Esophagus squamous epithelium (tissue), 5 donors: Measurements from ENCODE around the gene CTNNA2. TPM values are rescaled to one million over a fixed set of nuclear protein-coding genes. Genes with fewer than 3 reads are reported as not detected.

Source experiments
- DNase-seq: peaks from one replicate; lab custom pipeline; 2025; lab: John Stamatoyannopoulos, UW
- H3K27ac ChIP-seq, 4 donors: fragments of 200-600 bp; sonication (generic); one replicate each; pipeline ENCODE4 v1.5.1; 2016 to 2019; ENCODE audit warnings: mild to moderate bottlenecking in 1 of 4
- H3K27me3 ChIP-seq, 4 donors: fragments of 200-600 bp; sonication (generic); 1 replicate in 3 of 4; 2 replicates in 1 of 4; pipeline versions ENCODE4 v1.5.1 to v1.6.0; 2017 to 2021; ENCODE audit warnings: antibody characterized with exemption in 1 of 4
- H3K36me3 ChIP-seq, 3 donors: fragments of 200-600 bp; sonication (generic); one replicate each; pipeline ENCODE4 v1.5.1; 2016 to 2019
- H3K4me1 ChIP-seq, 3 donors: fragments of 200-600 bp; sonication (generic); one replicate each; pipeline ENCODE4 v1.5.1; 2017 to 2019
- H3K4me3 ChIP-seq, 4 donors: fragments of 200-600 bp; sonication (generic); 1 replicate in 3 of 4; 2 replicates in 1 of 4; pipeline ENCODE4 v1.5.1; 2016 to 2019; ENCODE audit warnings: mild to moderate bottlenecking in 2 of 4, moderate library complexity in 1 of 4
- H3K9me3 ChIP-seq, 3 donors: fragments of 200-600 bp; sonication (generic); one replicate each; pipeline ENCODE4 v1.5.1; 2016 to 2019
- CTCF ChIP-seq, 6 experiments: fragments of 450-650 bp in 4 of 6; fragments of 200-600 bp in 2 of 6; sonication (generic) in 2 of 6; IDR thresholded peaks; one replicate each; pipeline ENCODE4 v1.5.1; 2016 to 2019; ENCODE audit warnings: antibody characterized with exemption in 6 of 6, mild to moderate bottlenecking in 4 of 6, moderate library complexity in 4 of 6
- POLR2A ChIP-seq, 4 donors: fragments of 450-650 bp; IDR thresholded peaks; one replicate each; pipeline ENCODE4 v1.6.1; 2017; ENCODE audit warnings: antibody characterized with exemption in 4 of 4, mild to moderate bottlenecking in 4 of 4, moderate library complexity in 3 of 4
- WGBS, 2 donors: methylation state at CpG; one replicate each; pipeline ENCODE4 v1.1.5; 2018; 5-methylcytosine and 5-hydroxymethylcytosine counted together
- intact Hi-C: fragments of 100-400 bp; cut with DNase I; formaldehyde crosslinking; loops from one replicate; pipeline ENCODE4 v1.15.0; 2022
- total RNA-seq, 4 donors: library from RNA; depleted of rRNA; stranded (reverse); fragments of >200 nt; gene quantifications; one replicate each; pipeline ENCODE4 v1.1.0, GENCODE V29; 2016
- donor health status: DM: yes; HTN: yes; CAD: no.

CTNNA2 gene
- total RNA-seq, 4 donors from 2014 or later, result not detected

- WGBS, 2 donors, result 33 to 46% methylated on average over 2 of the region's 2 CpGs
- Histone ChIP-seq H3K4me1 (no peaks in the 10 kb centered on the region), H3K4me3 (no peak overlapping the region), H3K9me3 (no peaks in the 10 kb centered on the region), H3K27me3 (no peaks in the 10 kb centered on the region), H3K27ac (no peak overlapping the region), H3K36me3 (no peaks in the 10 kb centered on the region)
- TF ChIP-seq POLR2A (IDR thresholded peaks at IDR 0.05) (no peak), CTCF (IDR thresholded peaks at IDR 0.05) (no peak)
- DNase-seq, result no peak
- intact Hi-C loops, result no loop called here
Measured at GRCh38 chr2:80338794-80339193, 825.9 kb downstream of the CTNNA2 start.

- no peaks in the 10 kb centered on the region for H3K9me3 ChIP-seq
- no peak for TF ChIP-seq CTCF (IDR thresholded peaks at IDR 0.05)
- no peak for TF ChIP-seq POLR2A (IDR thresholded peaks at IDR 0.05)
- H3K27me3 ChIP-seq, result no peaks in the 10 kb centered on the region
- 59 to 74% methylated on average over 3 of the region's 3 CpGs for WGBS, 2 donors
- intact Hi-C loops, result no loop called here
- no peak overlapping the region for H3K4me3 ChIP-seq
- no peaks in the 10 kb centered on the region for H3K36me3 ChIP-seq
- no peak overlapping the region for H3K27ac ChIP-seq
- no peak for DNase-seq
- no peaks in the 10 kb centered on the region for H3K4me1 ChIP-seq
Measured at GRCh38 chr2:80340022-80340421, 827.2 kb downstream of the CTNNA2 start.

- H3K9me3 ChIP-seq, result no peaks in the 10 kb centered on the region
- no peaks in the 10 kb centered on the region for H3K36me3 ChIP-seq
- no peaks in the 10 kb centered on the region for H3K4me1 ChIP-seq
- 64 to 67% methylated on average over 1 of the region's 1 CpG for WGBS, 2 donors
- no peak overlapping the region for H3K4me3 ChIP-seq
- intact Hi-C loops, result no loop called here
- no peak overlapping the region for H3K27ac ChIP-seq
- no peaks in the 10 kb centered on the region for H3K27me3 ChIP-seq
- TF ChIP-seq POLR2A (IDR thresholded peaks at IDR 0.05) (no peak), CTCF (IDR thresholded peaks at IDR 0.05) (no peak)
- no peak for DNase-seq
Measured at GRCh38 chr2:80348078-80348477, 835.2 kb downstream of the CTNNA2 start.

- Histone ChIP-seq H3K27me3 (no peaks in the 10 kb centered on the region), H3K27ac (no peak overlapping the region), H3K4me1 (no peaks in the 10 kb centered on the region), H3K9me3 (no peaks in the 10 kb centered on the region), H3K4me3 (no peak overlapping the region), H3K36me3 (no peaks in the 10 kb centered on the region)
- intact Hi-C loops, result no loop called here
- no peak for DNase-seq
- TF ChIP-seq CTCF (IDR thresholded peaks at IDR 0.05) (no peak), POLR2A (IDR thresholded peaks at IDR 0.05) (no peak)
Measured at GRCh38 chr2:80348953-80349352, 836.1 kb downstream of the CTNNA2 start.

GRCh38 chr2:80351231-80351630, 838.4 kb downstream of the CTNNA2 start:
- Histone ChIP-seq H3K4me3 (no peak overlapping the region), H3K9me3 (no peaks in the 10 kb centered on the region), H3K27me3 (no peaks in the 10 kb centered on the region), H3K27ac (no peak overlapping the region), H3K4me1 (no peaks in the 10 kb centered on the region), H3K36me3 (no peaks in the 10 kb centered on the region)
- TF ChIP-seq POLR2A (IDR thresholded peaks at IDR 0.05) (no peak), CTCF (IDR thresholded peaks at IDR 0.05) (no peak)
- intact Hi-C loops, result no loop called here
- WGBS, 2 donors, result 78 to 80% methylated on average over 3 of the region's 3 CpGs
- no peak for DNase-seq
